ENCODE results near the gene SEC24D.

Gene SEC24D

DNA sequence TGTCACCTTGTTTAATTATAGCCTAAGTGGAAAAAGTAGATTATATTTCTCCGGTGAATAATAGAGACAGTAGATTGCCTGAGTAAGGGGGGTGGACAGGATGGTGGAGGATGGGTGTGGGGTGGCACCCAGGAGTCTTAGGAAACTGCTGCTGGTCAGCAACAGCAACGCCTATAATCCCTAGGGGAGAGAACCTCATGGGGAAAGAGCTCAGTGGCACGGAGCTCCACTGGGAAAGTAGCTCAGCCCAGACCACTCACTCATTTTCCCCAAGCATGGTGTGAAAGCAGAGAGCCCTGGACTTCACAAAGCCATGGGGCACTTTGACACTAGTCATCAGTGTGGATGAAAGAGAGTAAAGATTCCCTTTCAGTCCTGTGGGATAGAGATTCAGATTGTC is 119.6 kb downstream of the SEC24D start:
- no peak for DNase-seq (ENCODE audit: low read depth)

DNA sequence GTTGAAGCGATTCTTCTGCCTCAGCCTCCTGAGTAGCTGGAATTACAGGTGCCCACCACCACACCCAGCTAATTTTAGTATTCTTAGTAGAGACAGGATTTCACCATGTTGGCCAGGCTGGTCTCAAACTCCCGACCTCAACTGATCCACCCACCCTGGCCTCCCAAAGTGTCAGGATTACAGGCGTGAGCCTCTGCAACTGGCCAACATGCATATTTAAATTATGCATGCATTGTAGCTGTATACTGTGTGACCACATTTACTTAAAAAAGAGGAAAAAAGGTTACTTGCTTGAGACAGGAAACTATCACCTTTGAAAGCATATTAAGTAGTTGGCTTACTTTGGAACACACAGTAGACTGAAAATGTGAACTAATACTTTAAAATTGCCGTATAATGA is 121.2 kb downstream of the SEC24D start:
- no peak for DNase-seq (ENCODE audit: low read depth)

DNA sequence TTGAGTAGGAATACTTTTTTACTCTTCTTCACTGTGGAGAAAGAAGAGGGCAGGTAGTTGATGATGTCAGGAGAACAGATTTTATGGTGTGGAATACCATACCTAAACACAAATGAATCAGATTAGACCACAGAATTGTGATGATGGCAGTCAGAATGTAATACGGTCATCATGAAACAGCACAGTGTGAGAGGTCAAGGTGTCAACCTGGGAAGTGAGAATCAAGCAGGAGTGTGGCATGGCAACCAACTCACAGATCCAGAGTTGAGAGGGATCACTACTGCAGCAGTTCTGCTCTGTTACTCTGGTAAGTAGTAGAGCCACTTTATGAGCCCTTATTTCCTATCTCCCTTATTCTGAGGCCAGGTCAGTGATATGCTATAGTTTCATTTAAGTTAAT is 123.1 kb downstream of the SEC24D start:
- DNase-seq (ENCODE audit: low read depth), result no peak

DNA sequence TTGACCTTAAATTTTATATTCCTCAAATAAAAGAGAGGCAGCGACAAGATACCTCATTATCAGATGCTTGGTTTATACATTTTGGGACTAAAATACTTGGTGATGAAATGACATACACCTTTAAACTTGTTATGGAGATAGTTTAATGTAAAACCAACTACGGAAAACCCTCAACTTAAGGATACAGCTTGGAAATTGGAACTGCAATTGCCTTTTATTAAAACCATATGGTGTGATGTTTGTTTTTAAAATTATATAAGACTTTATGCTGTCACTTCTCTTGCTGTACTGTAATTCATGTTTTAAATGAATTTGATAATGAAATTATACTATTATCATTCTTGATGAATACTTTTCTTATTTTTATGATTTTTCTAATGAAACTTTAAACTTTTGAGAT is 124.9 kb downstream of the SEC24D start:
- DNase-seq (ENCODE audit: low read depth), result no peak

DNA sequence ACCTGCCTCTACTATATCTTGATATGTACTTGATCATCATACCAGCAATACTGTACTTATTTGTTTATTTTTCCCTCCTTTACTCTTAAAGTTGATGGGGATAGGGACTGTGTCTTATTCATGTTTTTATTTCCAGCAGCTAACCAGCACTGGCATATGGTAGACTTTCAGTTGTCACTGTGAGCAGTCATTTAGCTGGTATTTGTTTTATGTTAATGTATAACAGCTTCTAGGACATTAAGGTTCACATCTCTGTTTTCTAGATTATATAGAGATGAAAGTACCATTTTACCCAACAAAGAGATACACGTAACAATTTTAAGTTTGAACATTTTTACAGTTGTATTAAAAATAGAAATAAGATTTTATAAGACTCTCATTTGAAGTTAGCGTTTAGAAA is 132.8 kb downstream of the SEC24D start:
- DNase-seq (ENCODE audit: low read depth), result no peak

DNA sequence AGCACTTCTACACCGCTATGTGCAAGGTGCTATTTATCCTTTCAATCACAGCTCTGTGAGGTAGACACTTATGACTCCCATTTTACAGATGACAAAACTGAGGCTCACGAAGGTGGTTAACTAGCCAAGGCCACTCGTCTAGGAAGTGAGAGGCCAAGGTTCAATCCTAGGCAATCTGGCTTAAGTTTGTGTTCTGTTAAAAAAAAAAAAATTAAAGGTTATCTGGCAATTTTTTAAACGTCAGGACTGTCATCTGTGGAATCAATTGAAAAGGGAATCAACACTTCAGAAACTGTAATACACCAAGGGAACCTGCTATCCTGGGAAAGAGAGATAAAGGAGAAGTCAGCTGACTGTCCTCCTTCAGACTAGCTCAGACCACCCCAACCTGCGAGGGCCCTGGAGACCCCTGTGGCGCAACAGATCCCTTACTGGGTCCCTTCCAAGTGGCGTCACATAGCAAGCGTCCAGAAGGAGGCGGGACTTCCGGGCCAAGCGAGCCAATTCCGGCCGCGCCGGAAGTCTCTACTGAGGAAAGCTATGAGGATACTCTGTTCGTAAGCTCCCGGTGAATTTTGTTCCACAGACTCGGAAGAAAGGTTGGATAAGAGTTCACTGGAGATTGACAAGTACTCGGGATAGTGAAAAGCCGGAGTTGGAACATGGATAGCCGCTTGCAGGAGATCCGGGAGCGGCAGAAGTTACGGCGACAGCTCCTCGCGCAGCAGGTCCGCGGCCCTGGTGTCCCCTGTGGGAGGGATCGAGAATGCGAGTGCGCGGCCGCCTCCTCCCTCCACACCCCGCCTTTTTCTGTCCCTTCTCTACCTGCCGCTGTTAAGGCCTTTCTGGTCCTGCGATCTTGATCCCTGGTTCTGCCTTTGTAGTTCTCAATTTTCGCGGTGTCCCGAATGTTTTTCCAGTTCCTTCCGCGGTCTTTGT is 150.8 kb downstream of the SEC24D start, which contains the start of gene METTL14:
METTL14 (plus strand) TSS at position 520 of the 939 bp plus-strand sequence; CDS start at position 663, 143 bp downstream.
- DNase-seq (ENCODE audit: low read depth), result peak; percentile 69

DNA sequence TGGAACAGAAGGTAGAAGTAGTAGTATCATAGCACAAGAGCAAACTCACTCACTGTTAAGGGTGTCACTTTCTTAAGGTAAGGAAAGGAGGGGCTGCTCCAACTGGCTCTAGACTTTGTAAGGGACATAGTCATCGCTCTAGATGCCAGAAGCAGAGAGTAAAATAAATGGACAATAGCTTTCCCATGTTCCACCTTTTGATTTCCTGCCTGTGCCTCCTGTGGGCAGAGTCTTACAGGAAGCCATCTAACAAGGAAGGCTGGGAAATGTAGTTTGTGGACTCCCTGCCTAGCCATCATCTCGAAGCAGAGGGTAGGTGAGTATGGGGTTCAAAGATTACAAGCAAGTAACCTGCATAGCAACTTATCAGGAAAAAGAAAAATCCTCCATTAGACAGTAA is 152.4 kb downstream of the SEC24D start:
- DNase-seq (ENCODE audit: low read depth), result no peak

DNA sequence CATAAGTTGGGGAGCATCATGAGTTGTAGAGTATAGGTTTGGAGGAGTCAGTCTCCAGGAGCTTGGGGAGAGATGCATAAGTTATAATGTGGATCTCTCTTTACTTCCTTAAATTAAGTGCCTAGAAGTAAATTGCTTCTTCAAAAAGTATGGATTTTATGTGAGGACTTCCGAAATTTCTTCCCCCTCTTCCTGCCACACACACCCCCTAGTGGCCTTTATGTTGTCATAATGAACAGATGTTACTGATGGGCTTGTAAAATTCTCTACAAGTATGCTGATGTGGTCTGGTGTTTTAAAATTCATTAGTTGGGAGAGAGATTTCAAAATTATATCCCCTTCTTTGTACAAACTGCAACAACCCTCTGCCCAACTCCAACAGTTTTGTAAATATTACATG is 153.0 kb downstream of the SEC24D start:
- DNase-seq (ENCODE audit: low read depth), result no peak

DNA sequence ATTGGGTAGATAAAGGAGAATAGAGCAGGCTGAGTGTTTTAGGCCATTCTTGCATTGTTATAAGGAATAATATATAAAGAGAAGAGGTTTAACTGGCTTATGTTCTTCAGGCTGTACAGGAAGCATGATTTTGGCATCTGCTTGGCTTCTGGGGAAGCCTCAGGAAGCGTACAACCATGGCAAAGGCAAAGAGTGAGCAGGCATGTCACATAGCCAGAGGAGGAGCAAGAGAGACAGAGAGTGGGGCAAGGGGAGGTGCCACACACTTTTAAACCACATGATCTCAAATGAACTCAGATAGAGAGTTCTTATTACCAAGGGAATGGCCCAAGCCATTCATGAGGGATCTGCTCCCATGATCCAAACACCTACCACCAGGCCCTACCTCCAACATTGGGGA is 155.1 kb downstream of the SEC24D start:
- DNase-seq (ENCODE audit: low read depth), result no peak

DNA sequence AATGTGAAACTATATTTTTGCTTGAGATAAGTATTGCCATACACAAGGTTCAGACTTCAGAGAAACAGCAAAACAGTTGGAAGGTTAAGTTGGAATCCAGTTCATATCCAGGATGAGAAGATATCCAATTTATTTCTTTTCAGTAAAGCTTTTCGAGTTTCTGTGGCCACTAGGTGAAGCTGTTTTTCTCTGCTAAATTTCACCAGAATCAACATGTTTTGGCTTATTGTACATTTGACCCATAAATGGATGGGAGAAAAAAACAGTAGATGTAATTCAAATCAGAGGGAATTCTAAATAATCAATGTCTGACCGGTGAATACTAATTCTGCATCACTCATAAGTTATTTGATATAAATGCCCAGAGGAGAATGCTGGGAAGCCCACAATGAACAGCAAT is 159.8 kb downstream of the SEC24D start:
- no peak for DNase-seq (ENCODE audit: low read depth)

Measured in T-helper 22 cell (primary cell).